HepG2 (cell line): ENCODE measurements around the gene CNOT8. TPM values are rescaled to one million over a fixed set of nuclear protein-coding genes. Genes with fewer than 3 reads are reported as not detected.

Experiments
- BCL6 ChIP-seq: IDR thresholded peaks from 2 replicates; pipeline ENCODE4 v1.6.1; 2016; ENCODE audit warnings: missing genetic modification reagents, missing compliant biosample characterization
- DDIT3 ChIP-seq: sonication (generic); formaldehyde crosslinking; IDR thresholded peaks from 2 replicates; pipeline ENCODE4 v1.4.0; 2020; ENCODE audit warnings: mild to moderate bottlenecking, missing genetic modification reagents
- DPF2 ChIP-seq: sonication (generic); formaldehyde crosslinking; IDR thresholded peaks from 2 replicates; pipeline ENCODE4 v1.4.0; 2020; ENCODE audit warnings: mild to moderate bottlenecking, low read depth, missing genetic modification reagents, borderline replicate concordance
- DR1 ChIP-seq: sonication (generic); formaldehyde crosslinking; IDR thresholded peaks from 2 replicates; pipeline ENCODE4 v1.8.0; 2021; ENCODE audit warnings: mild to moderate bottlenecking, missing genetic modification reagents, inconsistent platforms
- ETV6 ChIP-seq: sonication (generic); formaldehyde crosslinking; conservative IDR thresholded peaks from 2 replicates; pipeline ENCODE4 v1.4.0; 2020; ENCODE audit warnings: missing genetic modification reagents
- KDM5B ChIP-seq: sonication (generic); formaldehyde crosslinking; IDR thresholded peaks from 2 replicates; pipeline ENCODE4 v1.4.0; 2020; ENCODE audit warnings: missing genetic modification reagents, mild to moderate bottlenecking, borderline replicate concordance
- KLF12 ChIP-seq: sonication (generic); formaldehyde crosslinking; IDR thresholded peaks from 2 replicates; pipeline ENCODE4 v1.4.0; 2020; ENCODE audit warnings: missing genetic modification reagents, borderline replicate concordance
- MBNL3 ChIP-seq: fragments of 250-450 bp; sonication (Bioruptor Pico); conservative IDR thresholded peaks from 2 replicates; pipeline ENCODE4 v1.8.0; 2022; ENCODE audit warnings: mild to moderate bottlenecking, inconsistent platforms
- MXD1 ChIP-seq: sonication (generic); formaldehyde crosslinking; IDR thresholded peaks from 2 replicates; pipeline ENCODE4 v1.4.0; 2020; ENCODE audit warnings: mild to moderate bottlenecking, missing genetic modification reagents
- NKX3-1 ChIP-seq: sonication (generic); formaldehyde crosslinking; IDR thresholded peaks from 2 replicates; pipeline ENCODE4 v1.5.0; 2020; ENCODE audit warnings: missing genetic modification reagents
- ONECUT2 ChIP-seq: sonication (generic); formaldehyde crosslinking; IDR thresholded peaks from 2 replicates; pipeline ENCODE4 v1.4.0; 2020; ENCODE audit warnings: missing genetic modification reagents
- SIN3A ChIP-seq: IDR thresholded peaks from 2 replicates; pipeline ENCODE4 v1.6.1; 2011; ENCODE audit warnings: low read depth, mild to moderate bottlenecking, control low read depth, low read length, borderline replicate concordance
- SMAD9 ChIP-seq: sonication (generic); formaldehyde crosslinking; IDR thresholded peaks from 2 replicates; pipeline ENCODE4 v1.5.1; 2020; ENCODE audit warnings: mild to moderate bottlenecking, missing genetic modification reagents
- SMYD3 ChIP-seq: sonication (generic); formaldehyde crosslinking; IDR thresholded peaks from 2 replicates; pipeline ENCODE4 v1.8.1; 2023; ENCODE audit warnings: mild to moderate bottlenecking, missing genetic modification reagents
- SOX5 ChIP-seq: IDR thresholded peaks from 2 replicates; pipeline ENCODE4 v1.6.1; 2016; ENCODE audit warnings: borderline replicate concordance
- SPEN ChIP-seq: sonication (generic); formaldehyde crosslinking; IDR thresholded peaks from 2 replicates; pipeline ENCODE4 v1.5.1; 2020; ENCODE audit warnings: low read depth, mild to moderate bottlenecking, missing genetic modification reagents
- SRY ChIP-seq: sonication (generic); formaldehyde crosslinking; IDR thresholded peaks from 2 replicates; pipeline ENCODE4 v1.8.0; 2022; ENCODE audit warnings: mild to moderate bottlenecking, missing genetic modification reagents
- TBX2 ChIP-seq: sonication (generic); formaldehyde crosslinking; IDR thresholded peaks from 2 replicates; pipeline ENCODE4 v1.5.0; 2020; ENCODE audit warnings: missing genetic modification reagents, mild to moderate bottlenecking, borderline replicate concordance
- TEAD3 ChIP-seq: optimal IDR thresholded peaks from 2 replicates; pipeline ENCODE3; 2016; ENCODE audit warnings: borderline replicate concordance
- TMF1 ChIP-seq: sonication (generic); formaldehyde crosslinking; IDR thresholded peaks from 2 replicates; pipeline ENCODE4 v1.8.1; 2022; ENCODE audit warnings: low read depth, missing genetic modification reagents
- TRIM24 ChIP-seq: sonication (generic); formaldehyde crosslinking; IDR thresholded peaks from 2 replicates; pipeline ENCODE4 v1.8.0; 2022; ENCODE audit warnings: mild to moderate bottlenecking, missing genetic modification reagents
- ZBTB7A ChIP-seq: sonication (generic); formaldehyde crosslinking; IDR thresholded peaks from 2 replicates; pipeline ENCODE4 v1.8.0; 2022; ENCODE audit warnings: mild to moderate bottlenecking, missing genetic modification reagents
- ZFX ChIP-seq: sonication (generic); formaldehyde crosslinking; IDR thresholded peaks from 2 replicates; pipeline ENCODE4 v1.4.0; 2020; ENCODE audit warnings: mild to moderate bottlenecking, low read depth, missing genetic modification reagents, moderate library complexity
- ZNF121 ChIP-seq: sonication (generic); formaldehyde crosslinking; IDR thresholded peaks from 2 replicates; pipeline ENCODE4 v1.5.0; 2020; ENCODE audit warnings: mild to moderate bottlenecking, missing genetic modification reagents
- ZNF17 ChIP-seq: sonication (generic); formaldehyde crosslinking; IDR thresholded peaks from 2 replicates; pipeline ENCODE4 v1.5.0; 2020; ENCODE audit warnings: mild to moderate bottlenecking, missing genetic modification reagents
- ZNF275 ChIP-seq: sonication (generic); formaldehyde crosslinking; IDR thresholded peaks from 2 replicates; pipeline ENCODE4 v1.8.0; 2022; ENCODE audit warnings: missing genetic modification reagents, mild to moderate bottlenecking, inconsistent platforms, borderline replicate concordance
- ZNF292 ChIP-seq: sonication (generic); formaldehyde crosslinking; IDR thresholded peaks from 2 replicates; pipeline ENCODE4 v1.8.1; 2022; ENCODE audit warnings: mild to moderate bottlenecking, low read depth, missing genetic modification reagents, borderline replicate concordance
- polyA plus RNA-seq, 8 experiments: library from polyadenylated mRNA; depleted of rRNA in 3 of 8; stranded (reverse) in 7 of 8; unstranded in 1 of 8; fragments of >200 nt; fragmentation: Illumina TruSeq in 4 of 8; extraction: Trizol in 4 of 8; gene quantifications; 2 replicates each; pipeline versions ENCODE4 v1.2.1 to v1.2.3, GENCODE V29; 2011 to 2016; ENCODE audit warnings: low read depth in 4 of 8, missing spikeins in 1 of 8, mixed read lengths in 1 of 8; ENCODE audit not compliant: insufficient read depth in 1 of 8
- total RNA-seq, 5 experiments: library from RNA; depleted of rRNA; stranded (reverse); fragments of >200 nt; fragmentation: Illumina TruSeq; extraction: Trizol; gene quantifications; 2 replicates each; pipeline ENCODE4 v1.2.3, GENCODE V29; 2016; ENCODE audit warnings: low read depth in 1 of 5
- TF ChIP-seq, protein P1 (sequence below): sonication (generic); formaldehyde crosslinking; IDR thresholded peaks from 2 replicates; pipeline ENCODE4 v1.4.0; 2020; ENCODE audit warnings: mild to moderate bottlenecking, low read depth, missing genetic modification reagents

Gene CNOT8
- total and polyA plus RNA-seq, 2 of the 13 experiments (the other 11 are each of a cell fraction or from before 2014, with no cell fraction given): 37.1 to 74.9 TPM

DNA sequence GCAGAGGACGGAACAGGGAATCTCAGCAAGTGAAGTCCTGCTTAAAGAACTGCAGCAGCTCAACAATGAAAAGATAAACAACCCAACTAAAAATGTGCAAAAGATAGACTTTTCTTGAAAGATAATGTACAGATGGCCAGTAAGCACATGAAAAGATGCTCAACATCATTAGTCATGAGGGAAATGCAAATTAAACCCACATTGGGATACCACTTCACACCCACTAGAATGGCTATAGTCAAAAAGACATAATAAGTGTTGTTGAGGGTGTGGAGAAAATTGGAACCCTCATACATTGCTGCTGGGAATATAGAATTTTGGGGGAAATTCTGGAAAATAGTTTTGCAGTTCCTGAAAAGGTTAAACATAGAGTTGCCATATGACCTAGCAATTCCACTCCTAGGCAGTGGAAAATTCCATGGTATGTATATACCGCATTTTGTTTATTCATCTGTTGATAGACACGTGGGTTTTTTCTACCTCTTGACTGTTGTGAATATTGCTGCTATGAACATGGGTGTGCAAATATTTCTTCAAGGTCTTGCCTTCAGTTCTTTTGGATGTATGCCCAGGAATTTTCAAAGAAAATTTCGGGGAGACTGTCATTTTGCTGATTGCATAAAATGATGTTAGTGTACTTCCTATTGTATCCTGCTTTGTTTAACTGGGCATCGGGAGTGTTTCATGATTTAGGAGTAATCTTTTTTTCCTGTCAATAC lies 7.2 kb downstream of the CNOT8 start (continued):
- TF ChIP-seq MXD1: no peak
- 0 out of 2 replicates have a peak, but pooled peaks have one; percentile 8 for TF ChIP-seq NKX3-1 (CRISPR knock-in tag)
- no peak for TF ChIP-seq SRY (CRISPR knock-in tag)
- no peak for TF ChIP-seq KDM5B
- no peak for TF ChIP-seq ZNF17 (CRISPR knock-in tag)
- no peak for TF ChIP-seq SPEN
- peak; percentile 46 for TF ChIP-seq BCL6
- TF ChIP-seq DR1: no peak
- TF ChIP-seq TRIM24 (CRISPR knock-in tag): no peak
- TF ChIP-seq ZNF275 (CRISPR knock-in tag): no peak
- no peak for TF ChIP-seq KLF12 (CRISPR knock-in tag)
- TF ChIP-seq SMYD3: no peak
- TF ChIP-seq, protein P1, sequence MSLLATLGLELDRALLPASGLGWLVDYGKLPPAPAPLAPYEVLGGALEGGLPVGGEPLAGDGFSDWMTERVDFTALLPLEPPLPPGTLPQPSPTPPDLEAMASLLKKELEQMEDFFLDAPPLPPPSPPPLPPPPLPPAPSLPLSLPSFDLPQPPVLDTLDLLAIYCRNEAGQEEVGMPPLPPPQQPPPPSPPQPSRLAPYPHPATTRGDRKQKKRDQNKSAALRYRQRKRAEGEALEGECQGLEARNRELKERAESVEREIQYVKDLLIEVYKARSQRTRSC (CRISPR knock-in tag): no peak
- TF ChIP-seq SMAD9 (CRISPR knock-in tag): no peak
- no peak for TF ChIP-seq DPF2 (CRISPR knock-in tag)
- no peak for TF ChIP-seq TBX2 (CRISPR knock-in tag)
- no peak for TF ChIP-seq ETV6 (CRISPR knock-in tag)
- no peak for TF ChIP-seq SIN3A
- no peak for TF ChIP-seq ONECUT2
- no peak for TF ChIP-seq ZBTB7A (CRISPR knock-in tag)
- no peak for TF ChIP-seq ZFX (CRISPR knock-in tag)
- TF ChIP-seq TEAD3 (CRISPR knock-in tag): no peak
- TF ChIP-seq ZNF292 (CRISPR knock-in tag): no peak
- TF ChIP-seq MBNL3 (CRISPR knock-in tag): no peak
- TF ChIP-seq ZNF121 (CRISPR knock-in tag): no peak
- TF ChIP-seq DDIT3 (CRISPR knock-in tag): no peak
- TF ChIP-seq TMF1 (CRISPR knock-in tag): no peak
- peak; percentile 21; the same call in 1 of the 2 replicates for TF ChIP-seq SOX5 (CRISPR knock-in tag)
